ENCODE results near the gene AUNIP. TPM values are rescaled to one million over a fixed set of nuclear protein-coding genes. Genes with fewer than 3 reads are reported as not detected.
"Not testable (repeated sequence)": the region's sequence is repeated elsewhere in the genome, so short reads cannot be mapped to it uniquely, and the experiment has no call there.

Gene AUNIP
- total RNA-seq, 2 donors from 2014 or later, result 0.98 TPM; not detected in 1

DNA sequence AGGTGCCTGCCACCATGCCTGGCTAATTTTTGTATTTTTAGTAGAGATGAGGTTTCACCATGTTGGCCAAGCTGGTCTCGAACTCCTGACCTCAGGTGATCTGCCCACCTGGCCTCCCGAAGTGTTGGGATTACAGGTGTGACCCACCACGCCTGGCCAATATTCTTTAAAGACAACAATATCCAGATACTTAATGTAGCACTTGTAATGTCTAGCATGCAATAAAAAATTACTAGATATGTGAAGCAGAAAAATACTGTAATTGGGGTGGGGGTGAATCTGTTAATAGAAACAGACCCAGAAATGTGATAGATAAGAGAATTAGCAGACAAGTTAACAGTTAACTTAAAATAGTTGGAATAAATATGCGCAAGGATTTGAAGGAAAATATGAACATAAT is 19.4 kb downstream of the AUNIP start:
- intact Hi-C loops (cut with DNase I, micrococcal nuclease); ATAC-seq; DNase-seq: not testable (repeated sequence)

DNA sequence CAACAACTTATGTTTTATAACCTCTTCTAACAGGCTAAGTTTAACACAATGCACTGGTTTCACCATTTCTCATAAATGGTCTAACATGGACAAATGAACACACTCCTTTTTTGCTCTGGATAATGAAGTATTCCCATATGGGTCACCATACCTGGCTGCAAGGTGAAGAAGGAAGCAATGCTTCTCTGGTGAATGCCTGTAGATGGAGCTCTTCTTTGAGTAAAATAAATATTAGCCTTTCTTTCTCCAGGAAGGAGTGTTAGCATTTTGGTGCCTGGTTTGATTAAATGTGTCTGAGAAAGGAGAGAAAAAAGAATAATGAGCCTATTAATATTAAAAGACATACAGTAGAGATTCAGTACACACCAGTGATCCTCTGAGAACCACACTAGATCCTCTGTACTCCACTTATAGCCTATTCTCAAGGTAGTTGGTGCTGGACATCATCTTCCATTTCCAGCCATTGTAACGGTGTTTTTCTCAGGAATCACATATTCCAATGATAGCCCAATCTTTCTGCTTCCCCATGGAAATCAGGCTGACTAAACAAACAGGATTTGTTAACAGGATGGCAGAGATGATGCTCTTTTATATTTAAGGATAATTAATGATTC is 21.9 kb downstream of the AUNIP start:
- intact Hi-C loops (cut with DNase I, micrococcal nuclease), result no loop called here
- ATAC-seq (peak; percentile 73), DNase-seq (no peak)

DNA sequence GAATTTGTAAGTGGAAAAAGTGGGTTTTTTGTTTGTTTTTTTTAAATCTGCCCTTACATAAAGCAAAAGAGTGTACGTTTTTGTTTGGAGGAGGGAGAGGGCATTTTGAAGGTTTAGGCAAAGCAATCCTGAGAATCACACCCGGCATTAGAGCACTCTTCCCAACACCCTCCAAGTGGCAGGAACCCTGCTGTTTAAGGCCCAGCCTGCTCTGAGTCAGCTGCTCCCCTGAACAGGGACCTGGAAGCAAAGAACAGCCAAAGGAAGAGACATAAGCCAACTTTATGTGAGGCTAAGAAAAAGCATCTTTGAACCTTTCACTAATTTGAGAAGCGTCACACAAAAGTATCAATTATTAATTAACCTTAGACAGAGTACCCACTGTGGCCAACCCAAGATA is 22.6 kb downstream of the AUNIP start:
- intact Hi-C loops (cut with DNase I, micrococcal nuclease), result no loop called here
- ATAC-seq (no peak), DNase-seq (no peak)

DNA sequence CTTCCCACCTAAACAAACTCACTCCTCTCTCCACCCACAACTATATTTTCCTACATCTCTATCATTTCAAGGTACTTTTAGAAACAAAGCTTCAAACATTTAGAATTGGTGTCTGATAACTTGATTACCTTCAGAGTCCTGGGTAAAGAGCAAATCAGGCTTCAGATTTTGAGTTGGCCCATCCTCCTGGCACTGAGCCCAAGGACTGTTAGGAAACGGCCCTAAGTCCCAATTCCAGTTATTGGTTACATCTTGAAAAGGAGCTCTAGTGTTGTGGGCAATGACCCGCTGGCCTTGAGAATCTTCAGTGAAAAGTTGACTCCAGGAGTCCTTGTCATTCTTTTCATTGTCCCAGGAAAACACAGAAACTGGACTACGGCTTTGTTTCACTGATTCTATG is 24.4 kb downstream of the AUNIP start:
- ATAC-seq (no peak), DNase-seq (no peak)
- intact Hi-C loops (cut with DNase I, micrococcal nuclease), result no loop called here

DNA sequence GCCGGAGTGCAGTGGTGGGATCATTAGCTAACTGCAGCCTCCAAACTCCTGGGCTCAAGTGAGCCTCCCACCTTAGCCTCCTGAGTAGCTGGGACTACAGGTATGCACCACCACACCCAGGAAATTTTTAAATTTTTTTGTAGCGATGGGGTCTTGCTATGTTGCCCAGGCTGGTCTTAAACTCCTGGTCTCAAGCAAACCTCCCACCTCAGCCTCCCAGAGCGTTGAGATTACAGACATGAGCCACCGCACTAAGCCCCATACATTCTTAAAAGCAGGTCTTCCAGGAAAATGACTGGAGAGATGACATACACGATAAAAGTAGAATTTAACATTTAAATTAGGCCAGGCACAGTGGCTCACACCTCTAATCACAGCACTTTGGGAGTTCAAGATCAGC is 26.1 kb downstream of the AUNIP start:
- intact Hi-C loops (cut with DNase I, micrococcal nuclease), result no loop called here
- DNase-seq, result no peak
- ATAC-seq, result no peak

DNA sequence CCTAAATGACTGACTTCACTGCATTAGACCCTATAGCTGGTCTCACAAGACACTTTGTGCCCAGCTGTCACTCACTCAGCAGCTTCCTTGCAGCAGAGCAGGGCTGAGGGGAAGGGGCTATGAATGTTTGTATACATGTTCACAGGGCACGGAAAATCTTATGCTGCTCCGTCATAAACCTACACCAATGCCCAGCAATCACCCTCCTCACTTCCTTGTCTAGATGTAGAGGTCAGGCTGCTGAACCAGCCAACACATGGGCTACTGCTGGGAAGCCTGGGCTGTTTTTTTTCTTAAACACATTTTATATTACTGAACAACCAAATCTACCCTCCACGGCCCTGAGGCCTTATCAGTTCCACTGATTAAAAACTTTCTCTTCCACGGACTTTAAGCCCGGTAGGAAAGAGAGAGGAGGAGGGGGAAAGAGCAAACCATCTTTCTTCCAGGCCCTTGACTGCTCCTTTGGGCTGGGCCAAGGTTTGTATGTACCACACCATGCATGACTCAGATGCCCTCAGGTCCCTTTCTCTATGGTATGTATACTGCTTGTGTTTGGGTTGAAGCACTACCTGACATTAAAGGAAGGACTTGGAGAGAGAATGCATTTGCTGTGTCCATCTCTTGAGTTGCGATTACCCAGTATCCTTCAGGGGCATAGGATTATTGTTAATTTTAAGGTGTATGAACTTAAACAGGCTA is 26.8 kb downstream of the AUNIP start:
- no peak for DNase-seq
- intact Hi-C loops (cut with DNase I, micrococcal nuclease), result no loop called here
- ATAC-seq, result peak; percentile 58

DNA sequence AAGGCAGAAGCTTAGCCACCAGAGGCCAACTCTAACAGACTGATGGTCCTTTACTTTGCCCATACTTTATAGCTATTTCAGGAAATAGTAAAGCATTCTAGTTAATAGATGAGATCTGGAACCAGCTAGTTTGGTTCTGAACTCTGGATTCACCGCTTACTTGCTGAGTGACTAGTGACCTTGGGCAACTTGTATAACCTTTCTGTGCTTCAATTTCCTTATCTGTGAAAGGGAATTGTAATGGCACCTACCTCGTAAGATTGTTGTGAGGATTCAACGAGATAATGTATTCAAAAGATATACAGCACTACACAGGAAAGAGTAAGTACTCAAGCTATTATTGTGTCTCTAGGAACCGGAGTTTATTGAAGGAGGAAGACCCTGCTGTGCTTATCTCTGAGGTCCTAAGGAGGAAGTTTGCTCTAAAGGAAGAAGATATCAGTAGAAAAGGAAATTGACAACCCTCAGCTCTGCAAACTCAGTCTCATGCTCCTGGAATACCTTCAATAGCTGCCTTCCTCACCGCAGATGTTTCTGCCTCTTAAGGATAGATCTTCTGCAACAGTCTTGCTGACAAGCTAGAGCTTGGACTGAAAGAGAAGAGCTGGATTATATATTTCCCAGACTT is 27.6 kb downstream of the AUNIP start:
- ATAC-seq, result peak; percentile 69

DNA sequence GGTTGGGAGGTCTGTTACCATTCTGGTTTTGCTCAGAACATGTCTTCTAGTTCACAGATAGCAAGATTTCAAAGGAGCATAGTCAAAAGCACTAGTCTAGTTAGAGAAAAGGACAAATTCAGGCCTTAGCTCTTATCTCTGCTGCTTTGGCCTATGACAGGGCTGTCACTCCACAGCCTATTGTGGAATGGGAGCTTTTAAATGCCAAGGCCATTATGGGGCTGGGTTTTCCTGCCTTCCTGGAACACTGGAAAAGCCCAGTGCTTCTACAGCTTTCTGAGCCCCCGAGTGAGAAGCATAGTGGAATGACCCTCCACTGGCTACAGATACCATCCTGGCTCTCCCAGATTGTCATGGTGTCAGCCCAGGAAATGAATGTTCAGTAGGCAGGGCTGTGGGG is 30.2 kb downstream of the AUNIP start:
- intact Hi-C loops (cut with DNase I, micrococcal nuclease), result no loop called here
- DNase-seq (no peak), ATAC-seq (no peak)

More for the DNA sequence above, 27.6 kb downstream of the AUNIP start:
- intact Hi-C loops (cut with DNase I, micrococcal nuclease), result no loop called here
- no peak for DNase-seq

DNA sequence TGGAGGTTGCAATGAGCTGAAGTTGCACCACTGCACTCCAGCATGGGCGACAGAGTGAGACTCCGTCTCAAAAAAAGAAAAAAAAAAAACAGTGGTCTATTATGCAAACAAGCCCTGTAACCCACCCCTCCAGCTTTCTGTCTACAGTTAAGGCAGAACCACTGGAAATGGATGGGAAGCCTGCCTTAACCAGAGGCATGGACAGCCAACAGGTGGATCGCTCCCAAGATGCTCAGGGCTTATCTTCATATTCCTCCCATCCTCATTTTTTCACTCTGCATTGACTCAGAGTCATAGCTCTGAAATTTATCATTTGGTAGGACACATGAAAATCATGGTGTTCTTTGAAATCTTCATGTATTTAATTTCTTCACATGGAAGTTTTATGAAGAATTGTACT is 30.8 kb downstream of the AUNIP start:
- DNase-seq, result no peak
- ATAC-seq, result no peak
- intact Hi-C loops (cut with DNase I, micrococcal nuclease), result no loop called here

DNA sequence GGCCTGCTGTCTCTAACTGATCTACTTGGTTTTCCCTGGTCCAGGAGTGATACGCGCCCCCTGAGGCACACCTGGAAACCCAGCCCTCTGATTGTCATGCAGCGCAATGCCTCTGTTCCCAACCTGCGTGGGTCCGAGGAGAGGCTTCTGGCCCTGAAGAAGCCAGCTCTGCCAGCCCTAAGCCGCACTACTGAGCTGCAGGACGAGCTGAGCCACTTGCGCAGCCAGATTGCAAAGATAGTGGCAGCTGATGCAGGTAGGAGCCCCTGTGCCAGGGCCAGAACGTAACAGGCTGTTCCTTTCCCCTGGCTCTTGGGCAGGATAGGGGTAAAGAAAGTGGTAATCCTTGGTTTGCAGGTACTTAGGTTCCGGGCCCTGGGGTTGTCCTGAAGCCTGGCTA is 32.7 kb downstream of the AUNIP start:
- intact Hi-C loops (cut with DNase I, micrococcal nuclease), result no loop called here
- ATAC-seq, result no peak
- DNase-seq, result no peak

DNA sequence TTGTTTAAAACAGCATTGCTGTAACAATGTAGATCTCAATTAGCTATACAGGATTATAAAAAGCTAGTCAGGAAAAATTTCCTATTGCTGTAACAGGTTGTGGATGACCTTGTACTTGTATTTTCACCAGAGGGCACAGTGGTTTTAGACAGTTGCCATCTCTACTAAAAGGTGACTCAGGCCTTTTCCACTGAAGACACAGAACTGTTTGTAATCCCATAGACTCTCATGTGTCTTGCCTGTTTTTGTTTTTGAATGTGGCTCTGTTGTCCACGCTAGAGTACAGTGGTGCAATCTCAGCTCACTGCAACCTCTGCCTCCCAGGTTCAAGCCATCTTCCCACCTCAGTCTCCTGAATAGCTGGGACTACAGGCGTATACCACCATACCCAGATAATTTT is 33.7 kb downstream of the AUNIP start:
- intact Hi-C loops (cut with DNase I, micrococcal nuclease), result no loop called here
- no peak for DNase-seq
- no peak for ATAC-seq

DNA sequence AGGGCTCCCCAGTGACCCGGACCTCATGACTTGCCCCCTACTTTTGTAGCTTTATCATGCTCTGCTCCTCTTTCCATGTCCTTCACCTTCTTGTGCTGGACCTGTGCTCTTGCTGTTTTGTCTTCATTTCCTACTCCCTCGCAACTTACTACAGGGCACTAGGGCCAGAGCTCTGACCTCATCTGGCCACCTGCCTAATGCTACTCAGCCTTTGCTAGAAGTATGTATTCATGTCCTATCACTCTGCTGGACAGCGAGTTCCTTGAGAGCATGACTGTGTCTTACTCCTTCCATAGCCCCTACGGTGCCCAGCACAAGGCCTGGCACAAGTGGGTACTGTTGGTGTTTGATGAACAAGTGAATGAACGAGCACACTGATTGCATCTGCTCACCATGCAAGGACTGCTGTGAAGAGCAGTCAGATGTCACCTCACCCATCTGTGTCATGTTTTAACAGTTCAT is 37.6 kb downstream of the AUNIP start:
- ATAC-seq (no peak), DNase-seq (no peak)
- intact Hi-C loops (cut with DNase I, micrococcal nuclease), result no loop called here

DNA sequence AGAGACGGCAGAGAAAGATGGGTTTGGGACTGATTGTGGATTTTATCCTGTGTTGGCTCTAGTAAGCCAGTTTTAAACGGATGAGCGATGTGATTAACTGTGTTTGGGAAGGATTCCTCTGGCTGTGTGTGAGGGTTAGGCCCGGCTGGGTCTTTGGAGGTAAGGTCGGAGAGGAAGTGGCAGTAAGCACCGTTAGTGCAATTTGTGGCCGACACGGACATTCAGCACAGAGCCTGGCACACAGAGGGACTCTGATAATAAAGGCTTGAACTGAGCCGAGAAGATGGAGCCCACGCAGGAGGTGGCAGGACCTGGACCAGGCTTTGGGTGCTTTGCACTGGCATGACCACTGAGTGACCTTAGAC is 38.2 kb downstream of the AUNIP start:
- no peak for ATAC-seq
- DNase-seq, result no peak
- intact Hi-C loops (cut with DNase I, micrococcal nuclease), result no loop called here

DNA sequence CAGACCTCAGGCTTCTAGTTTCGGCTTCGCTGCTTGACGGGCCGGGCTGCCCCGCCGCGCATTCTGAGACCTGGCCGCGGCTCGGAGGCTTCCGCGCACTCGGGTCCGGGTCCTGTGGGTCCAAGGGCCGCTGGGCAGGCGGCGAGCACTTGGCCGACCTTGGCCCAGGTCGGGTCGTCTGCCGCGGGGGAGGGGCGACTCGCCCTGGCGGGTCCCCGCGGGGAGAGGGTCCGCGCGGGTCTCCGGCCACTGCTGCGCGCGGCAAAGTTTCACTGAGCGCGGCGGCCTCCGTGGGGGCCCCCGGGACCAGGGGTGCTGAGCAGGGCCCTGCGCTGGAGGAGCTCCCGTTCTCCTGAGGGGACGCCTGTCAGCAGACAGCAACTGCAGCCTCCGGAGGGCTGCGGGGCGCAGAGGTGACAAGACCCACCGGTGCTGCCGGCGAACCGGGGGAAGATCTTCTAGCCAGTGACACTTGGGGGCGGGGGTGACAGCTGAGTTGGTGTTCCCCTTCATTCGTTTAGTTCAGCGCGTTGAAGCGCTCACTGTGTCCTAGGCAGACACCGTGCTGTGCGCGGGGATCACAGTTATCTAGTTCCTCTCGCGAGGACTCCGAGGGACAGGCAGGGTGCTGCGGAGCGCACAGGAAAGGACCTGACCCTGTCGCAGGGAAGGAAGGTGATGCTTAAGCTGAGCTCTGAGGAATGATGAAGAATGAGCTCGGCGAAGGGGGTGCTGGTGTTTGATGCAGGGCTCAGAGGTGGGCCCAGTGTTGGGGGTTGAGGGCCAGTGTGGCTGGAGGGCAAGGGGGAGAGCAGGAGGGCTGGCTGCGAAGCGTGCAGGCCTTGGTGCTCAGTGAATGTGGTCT is 38.8 kb downstream of the AUNIP start:
- intact Hi-C loops (cut with DNase I, micrococcal nuclease), result no loop called here
- ATAC-seq, result peak; percentile 61

DNA sequence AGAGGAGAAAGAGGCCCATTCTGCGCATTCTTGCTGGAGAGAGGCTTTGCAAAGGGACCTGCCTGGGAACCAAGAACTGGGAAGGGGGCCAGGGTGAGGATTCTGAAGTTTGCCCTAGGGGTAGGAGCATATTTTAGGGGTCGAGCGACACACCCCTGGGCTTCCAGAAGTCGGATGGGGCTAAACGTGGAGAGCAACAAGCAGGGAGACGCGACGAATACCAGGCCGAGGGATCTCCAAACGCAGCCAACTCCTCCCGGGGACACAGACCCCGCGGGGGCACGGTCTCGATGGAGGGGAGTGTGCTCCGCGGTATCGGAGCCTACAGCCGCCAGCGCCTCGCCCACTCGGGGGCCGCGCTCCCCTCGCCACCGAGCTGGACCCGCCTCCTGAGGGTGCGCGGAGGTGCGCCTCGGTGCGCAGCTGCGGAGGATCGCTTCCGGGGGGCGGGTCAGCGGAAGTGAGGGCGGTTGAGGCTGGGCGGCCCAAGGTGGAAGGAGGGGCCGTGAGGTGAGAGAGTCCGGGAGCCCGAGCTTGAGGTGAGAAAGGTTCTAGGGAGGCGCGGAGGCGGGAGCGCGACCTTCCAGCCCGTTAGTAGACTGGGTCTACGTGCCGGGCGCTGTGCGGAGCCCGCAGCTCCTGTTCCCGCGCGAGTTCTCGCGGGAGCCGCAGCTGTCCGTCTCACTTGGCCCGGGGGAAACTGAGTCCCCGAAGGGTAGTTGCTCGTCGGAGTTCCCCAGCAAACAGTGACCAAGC is 39.6 kb downstream of the AUNIP start, which contains the start of gene MTFR1L:
MTFR1L (plus strand) TSS at position 464 of the 756 bp plus-strand sequence. CDS start 3,151 bp downstream, outside the sequence.
- DNase-seq (peak; percentile 92 to 95), ATAC-seq (peak; percentile 84)
- intact Hi-C loops (cut with DNase I, micrococcal nuclease), result no loop called here

More for the DNA sequence above, 38.8 kb downstream of the AUNIP start:
- peak; percentile 71 to 79 for DNase-seq

DNA sequence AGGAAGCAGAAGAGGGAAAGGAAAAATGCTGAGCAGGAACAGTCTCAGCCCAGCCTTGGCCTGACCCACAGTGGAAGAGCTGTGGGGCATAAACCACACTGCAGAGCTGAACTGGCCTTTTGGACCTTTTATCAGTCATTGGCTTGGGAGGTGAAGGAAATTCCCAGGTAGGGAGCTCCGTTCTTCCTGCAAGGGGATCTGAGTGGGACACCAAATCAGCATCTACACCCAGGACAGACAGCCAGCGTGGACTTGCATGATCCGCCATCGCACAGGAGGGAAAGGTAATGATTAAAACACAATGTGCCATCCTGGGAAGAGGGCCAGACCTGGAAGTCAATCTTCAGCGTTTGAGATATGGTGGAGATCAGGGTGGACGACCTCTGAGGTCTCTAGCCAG is 40.7 kb downstream of the AUNIP start:
- ATAC-seq (peak; percentile 30), DNase-seq (no peak)
- intact Hi-C loops (cut with DNase I, micrococcal nuclease), result no loop called here

DNA sequence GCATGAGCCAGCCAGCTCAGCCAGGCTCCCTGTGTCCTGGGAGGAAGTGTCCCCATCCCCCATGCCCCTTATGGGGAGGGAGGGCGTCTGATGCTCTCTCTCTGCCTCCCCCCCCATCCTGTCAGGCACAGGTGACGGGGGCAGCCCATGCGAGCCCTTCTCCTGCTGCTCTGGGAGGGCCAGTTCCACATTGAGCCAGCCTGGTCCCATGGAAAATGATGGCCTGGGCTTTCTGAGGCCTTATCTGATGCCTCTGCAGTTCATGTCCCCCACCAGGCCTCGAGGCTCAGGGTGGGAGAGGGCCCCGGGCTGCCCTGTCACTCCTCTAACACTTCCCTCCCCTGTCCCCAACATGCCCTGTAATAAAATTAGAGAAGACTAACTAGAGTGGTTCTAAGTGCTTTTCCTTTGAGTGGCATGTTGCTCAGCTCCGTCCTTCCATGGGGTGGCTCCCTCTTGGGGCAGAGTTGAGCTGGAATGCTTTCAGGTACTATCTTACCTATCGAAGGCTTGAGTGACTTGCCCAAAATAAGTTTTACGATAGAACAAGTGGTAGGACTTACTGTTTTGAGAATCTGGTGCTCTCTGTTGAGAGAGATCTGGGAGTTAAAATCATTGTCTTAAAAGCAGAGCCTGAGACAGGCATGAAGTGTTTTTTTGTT is 41.3 kb downstream of the AUNIP start:
- intact Hi-C loops (cut with DNase I, micrococcal nuclease), result no loop called here
- DNase-seq (no peak), ATAC-seq (no peak)

DNA sequence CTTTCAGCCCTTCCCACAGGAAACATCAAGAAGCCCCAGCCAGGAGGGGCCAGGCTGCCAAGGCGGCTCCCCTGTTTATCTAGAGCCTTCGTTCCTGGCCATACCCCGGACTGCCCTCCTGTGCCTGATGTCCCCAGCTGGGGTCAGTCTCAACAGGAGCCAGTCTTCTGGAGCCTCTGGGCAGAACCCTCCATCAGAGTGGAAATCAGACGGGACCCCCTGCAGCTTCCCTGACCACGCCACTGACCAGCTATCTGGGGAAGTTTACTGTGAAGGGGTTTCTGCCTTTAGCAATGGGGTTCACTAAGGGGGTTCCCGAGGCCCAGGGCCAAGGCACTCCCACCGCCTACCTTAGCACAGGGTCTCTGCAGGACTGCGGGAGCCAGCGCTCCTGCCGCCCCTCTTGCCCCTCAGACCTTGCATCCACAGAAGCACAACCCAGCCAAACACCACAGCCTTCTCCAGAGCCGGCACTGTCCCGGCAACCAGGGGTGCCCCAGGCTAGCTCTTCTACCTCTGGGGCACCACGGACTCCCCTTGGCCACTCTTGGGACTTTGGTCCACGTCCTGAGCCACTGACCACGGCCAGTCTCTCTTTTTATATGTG is 43.0 kb downstream of the AUNIP start:
- no peak for DNase-seq
- ATAC-seq, result no peak
- intact Hi-C loops (cut with DNase I, micrococcal nuclease), result no loop called here

All from left colon (tissue), 2 donors.